GM04503 (cell line): ENCODE results near the gene MS4A3.
"Not testable (repeated sequence)": the region's sequence is repeated elsewhere in the genome, so short reads cannot be mapped to it uniquely, and the experiment has no call there.

Experiments used
- DNase-seq: peaks from one replicate; pipeline ENCODE4 v3.0.0-alpha.2; 2012; ENCODE audit warnings: low read depth

Gene MS4A3

DNA sequence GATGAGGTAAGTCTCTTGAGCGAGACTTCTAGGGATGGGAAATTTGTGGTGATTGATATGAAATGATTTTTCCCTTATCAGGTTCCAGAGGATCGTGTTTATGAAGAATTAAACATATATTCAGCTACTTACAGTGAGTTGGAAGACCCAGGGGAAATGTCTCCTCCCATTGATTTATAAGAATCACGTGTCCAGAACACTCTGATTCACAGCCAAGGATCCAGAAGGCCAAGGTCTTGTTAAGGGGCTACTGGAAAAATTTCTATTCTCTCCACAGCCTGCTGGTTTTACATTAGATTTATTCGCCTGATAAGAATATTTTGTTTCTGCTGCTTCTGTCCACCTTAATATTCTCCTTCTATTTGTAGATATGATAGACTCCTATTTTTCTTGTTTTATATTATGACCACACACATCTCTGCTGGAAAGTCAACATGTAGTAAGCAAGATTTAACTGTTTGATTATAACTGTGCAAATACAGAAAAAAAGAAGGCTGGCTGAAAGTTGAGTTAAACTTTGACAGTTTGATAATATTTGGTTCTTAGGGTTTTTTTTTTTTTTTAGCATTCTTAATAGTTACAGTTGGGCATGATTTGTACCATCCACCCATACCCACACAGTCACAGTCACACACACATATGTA lies 39.1 kb downstream of the MS4A3 start:
- no peak for DNase-seq

GRCh38 chr11:60097189-60097588 lies 40.7 kb downstream of the MS4A3 start:
- DNase-seq = no peak

DNA sequence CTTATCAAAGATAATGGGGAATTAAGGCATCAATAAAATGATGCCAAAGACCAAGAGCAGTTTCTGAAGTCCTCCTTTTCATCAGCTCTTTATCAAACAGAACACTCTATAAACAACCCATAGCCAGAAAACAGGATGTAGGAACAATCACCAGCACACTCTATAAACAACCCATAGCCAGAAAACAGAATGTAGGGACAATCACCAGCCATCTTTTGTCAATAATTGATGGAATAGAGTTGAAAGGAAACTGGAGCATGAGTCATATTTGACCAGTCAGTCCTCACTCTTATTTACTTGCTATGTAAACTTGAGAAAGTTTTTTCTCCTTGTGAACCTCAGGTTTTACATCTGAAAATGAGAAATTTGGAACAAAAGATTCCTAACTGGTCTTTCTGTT lies 42.0 kb downstream of the MS4A3 start:
- DNase-seq = no peak

- no peak for DNase-seq
Observed at GRCh38 chr11:60100516-60100915, 44.1 kb downstream of the MS4A3 start.

DNA sequence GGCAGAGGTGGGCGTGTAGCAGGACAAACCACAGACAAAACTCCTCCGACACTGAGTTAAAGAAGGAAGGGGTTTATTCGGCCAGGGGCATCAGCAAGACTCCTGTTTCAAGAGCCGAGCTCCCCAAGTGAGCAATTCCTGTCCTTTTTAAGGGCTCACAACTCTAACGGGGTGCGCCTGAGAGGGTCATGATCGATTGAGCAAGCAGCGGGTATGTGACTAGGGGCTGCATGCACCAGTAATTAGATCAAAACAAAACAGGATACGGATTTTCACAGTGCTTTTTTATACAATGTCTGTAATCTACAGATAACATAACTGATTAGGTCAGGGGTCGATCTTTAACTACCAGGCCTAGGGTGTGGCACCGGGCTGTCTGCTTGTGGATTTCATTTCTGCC lies 44.9 kb downstream of the MS4A3 start:
- DNase-seq = not testable (repeated sequence)

GRCh38 chr11:60104471-60105115 lies 48.1 kb downstream of the MS4A3 start:
- DNase-seq = not testable (repeated sequence)

DNA sequence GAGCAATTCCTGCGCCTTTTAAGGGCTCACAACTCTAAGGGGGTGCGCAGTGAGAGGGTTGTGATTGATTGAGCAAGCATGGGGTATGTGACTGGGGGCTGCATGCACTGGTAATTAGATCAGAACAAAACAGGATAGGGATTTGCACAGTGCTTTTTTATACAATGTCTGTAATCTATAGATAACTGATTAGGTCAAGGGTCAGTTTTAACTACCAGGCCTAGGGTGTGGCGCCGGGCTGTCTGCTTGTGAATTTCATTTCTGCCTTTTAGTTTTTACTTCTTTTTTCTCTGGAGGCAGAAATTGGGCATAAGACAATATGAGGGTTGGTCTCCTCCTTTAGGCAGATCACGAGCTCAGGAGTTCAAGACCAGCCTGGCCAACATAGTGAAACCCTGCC lies 52.2 kb downstream of the MS4A3 start:
- not testable (repeated sequence) for DNase-seq

- no peak for DNase-seq
Observed at GRCh38 chr11:60111793-60112192, 55.3 kb downstream of the MS4A3 start.

- no peak for DNase-seq
Observed at GRCh38 chr11:60116996-60117790, 60.7 kb downstream of the MS4A3 start.

- DNase-seq = no peak
Observed at GRCh38 chr11:60118338-60118737, 61.9 kb downstream of the MS4A3 start.

- no peak for DNase-seq
Observed at GRCh38 chr11:60119710-60120109, 63.2 kb downstream of the MS4A3 start.
